NCI-H345 (cell line): ENCODE measurements around the gene CA5A.
"Not testable (repeated sequence)": the region's sequence is repeated elsewhere in the genome, so short reads cannot be mapped to it uniquely, and the experiment has no call there.

Experiments
- DNase-seq: peaks from one replicate; lab custom pipeline; 2025; lab: John Stamatoyannopoulos, UW

Gene CA5A

GRCh38 chr16:87936375-87937230 lies at the start of gene CA5A:
TSS of gene CA5A (minus strand) at chr16:87936529. CDS start at chr16:87936450, 79 bp downstream.
- no peak for DNase-seq

GRCh38 chr16:87985493-87985892 lies 49.2 kb upstream of the CA5A start:
- DNase-seq: not testable (repeated sequence)

- no peak for DNase-seq
Measured at GRCh38 chr16:87984632-87985267, 48.4 kb upstream of the CA5A start.

- DNase-seq: not testable (repeated sequence)
Measured at GRCh38 chr16:87984180-87984579, 47.9 kb upstream of the CA5A start.

- DNase-seq: not testable (repeated sequence)
Measured at GRCh38 chr16:87983737-87984097, 47.4 kb upstream of the CA5A start.

GRCh38 chr16:87983072-87983736 lies 46.9 kb upstream of the CA5A start:
- DNase-seq: not testable (repeated sequence)

- no peak for DNase-seq
Measured at GRCh38 chr16:87982581-87983041, 46.3 kb upstream of the CA5A start.

- DNase-seq: not testable (repeated sequence)
Measured at GRCh38 chr16:87981376-87981775, 45.0 kb upstream of the CA5A start.

GRCh38 chr16:87979911-87980630 lies 43.7 kb upstream of the CA5A start:
- not testable (repeated sequence) for DNase-seq

- DNase-seq: no peak
Measured at GRCh38 chr16:87979352-87979751, 43.0 kb upstream of the CA5A start.

GRCh38 chr16:87978127-87978526 lies 41.8 kb upstream of the CA5A start:
- no peak for DNase-seq

- no peak for DNase-seq
Measured at GRCh38 chr16:87976665-87977064, 40.3 kb upstream of the CA5A start.

GRCh38 chr16:87974178-87974577 lies 37.8 kb upstream of the CA5A start:
- DNase-seq: no peak

GRCh38 chr16:87973717-87974116 lies 37.4 kb upstream of the CA5A start:
- DNase-seq: no peak

- no peak for DNase-seq
Measured at GRCh38 chr16:87971933-87972332, 35.6 kb upstream of the CA5A start.

GRCh38 chr16:87970186-87970585 lies 33.9 kb upstream of the CA5A start:
- DNase-seq: no peak

- DNase-seq: no peak
Measured at GRCh38 chr16:87968541-87968940, 32.2 kb upstream of the CA5A start.

GRCh38 chr16:87966685-87967185 lies 30.4 kb upstream of the CA5A start:
- no peak for DNase-seq

GRCh38 chr16:87966064-87966645 lies 29.8 kb upstream of the CA5A start:
- DNase-seq: no peak

GRCh38 chr16:87965417-87965816 lies 29.1 kb upstream of the CA5A start:
- DNase-seq: no peak

- no peak for DNase-seq
Measured at GRCh38 chr16:87964049-87964659, 27.8 kb upstream of the CA5A start.
